HG03139 (cell line): Measurements from ENCODE around the gene FBXW4.
A peak's percentile ranks its signal among the peaks of the same experiment; 100 is the strongest.

ENCODE experiments used
- ATAC-seq: cut with Tn5 transposase; IDR thresholded peaks from one replicate; pipeline ENCODE4 v1.9.1; 2021; ENCODE audit not compliant: unreplicated experiment

FBXW4 gene

DNA sequence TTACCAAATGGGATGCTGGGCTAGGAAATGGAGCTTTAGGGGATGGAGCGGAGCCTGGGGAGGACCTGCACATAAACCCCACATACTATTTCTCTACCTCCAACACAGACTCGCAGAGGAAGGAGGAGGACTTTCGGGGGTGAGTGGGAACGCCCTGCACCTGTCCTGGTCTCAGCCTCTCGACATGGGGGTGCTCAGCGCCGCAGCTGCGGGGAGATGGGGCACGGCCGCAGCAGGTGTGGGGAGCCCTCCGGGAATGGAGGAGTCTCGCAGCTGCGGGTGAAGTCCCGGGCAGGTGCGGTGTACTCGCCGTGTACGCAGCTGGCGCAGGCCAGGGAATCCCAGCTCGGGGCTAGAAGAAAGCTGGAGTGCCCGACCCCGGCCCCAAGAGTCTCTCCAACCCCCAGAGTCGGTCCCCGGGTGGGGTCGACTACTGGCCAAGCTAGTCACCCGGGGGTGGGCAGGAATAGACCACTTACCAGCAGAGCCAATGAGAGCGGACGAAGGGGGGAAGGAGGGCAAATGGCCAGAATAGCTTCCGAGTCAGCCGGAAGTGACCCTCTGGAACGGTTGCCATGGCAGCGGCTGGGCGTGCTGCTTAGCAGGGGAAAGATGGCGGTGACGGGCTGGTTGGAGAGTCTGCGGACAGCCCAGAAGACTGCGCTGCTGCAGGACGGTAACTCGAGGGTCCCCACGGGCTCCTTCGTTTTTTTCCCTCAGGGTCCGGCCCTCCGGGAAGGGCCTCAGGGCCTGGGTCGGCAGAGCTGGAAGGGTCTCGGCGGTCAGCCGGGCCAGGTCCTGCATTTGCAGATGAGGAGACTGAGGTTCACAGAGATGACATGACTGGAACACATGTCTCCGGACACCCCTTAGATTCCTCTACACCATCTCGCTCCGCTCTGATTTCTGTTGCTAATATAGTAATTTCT is 107.0 kb downstream of the FBXW4 start, which contains the start of the genes DPCD and POLL:
Gene DPCD (plus strand): TSS at position 597 of the 929 bp plus-strand sequence. CDS start 16 bp downstream, at position 613.
Gene POLL (minus strand): TSS at position 533 of the 929 bp plus-strand sequence. CDS start 897 bp downstream, outside the sequence.
- peak; percentile 93 for ATAC-seq

GRCh38 chr10:101585841-101586240 is 109.1 kb downstream of the FBXW4 start:
- ATAC-seq, result no peak

DNA sequence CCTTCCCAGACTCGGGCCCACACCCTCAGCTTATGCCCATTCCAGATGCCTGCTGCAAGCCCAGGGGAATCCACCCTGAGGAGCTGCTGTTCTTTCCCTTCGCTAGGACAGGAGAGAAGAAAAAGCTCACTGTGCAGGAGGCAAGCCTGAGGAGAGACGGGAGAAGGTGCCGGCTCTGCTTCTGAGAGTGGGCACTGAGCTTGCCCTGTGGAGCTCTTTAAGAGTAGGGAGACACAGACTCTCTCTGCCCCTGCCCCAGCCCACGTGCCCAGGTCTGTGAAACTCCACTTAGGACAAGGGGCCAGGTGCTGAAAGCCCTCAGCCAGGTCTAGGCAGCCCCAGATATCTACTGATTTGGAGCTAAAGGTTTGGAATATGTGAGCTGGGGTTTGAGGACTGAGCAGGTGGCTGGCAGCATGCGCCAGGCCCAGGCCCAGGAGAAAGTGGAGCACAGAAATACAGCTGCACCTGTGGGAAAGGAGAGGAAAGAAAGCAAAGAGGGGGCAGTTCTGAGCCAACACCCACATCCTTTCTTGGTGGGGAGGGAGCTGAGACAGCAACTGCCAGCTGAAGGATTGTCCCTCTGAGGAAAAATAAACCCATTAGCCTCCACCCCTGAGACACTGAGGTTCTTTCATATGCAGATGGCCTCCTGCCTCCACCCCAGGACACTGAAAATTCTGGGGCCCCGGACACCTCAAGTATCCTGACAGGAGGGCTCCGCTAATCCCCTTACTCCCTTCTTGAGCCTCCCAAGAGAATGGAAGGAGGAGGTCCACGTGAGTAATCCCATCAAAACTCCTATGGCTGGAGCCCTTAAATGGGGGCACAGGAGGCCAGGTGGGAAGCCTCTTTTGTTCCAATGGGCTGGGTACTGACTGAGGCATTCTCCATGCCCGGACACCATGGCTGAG is 114.2 kb downstream of the FBXW4 start:
- ATAC-seq, result no peak

GRCh38 chr10:101579516-101579870 is 115.5 kb downstream of the FBXW4 start:
- no peak for ATAC-seq

GRCh38 chr10:101578803-101579515 is 116.0 kb downstream of the FBXW4 start:
- ATAC-seq, result no peak

GRCh38 chr10:101578192-101578591 is 116.8 kb downstream of the FBXW4 start:
- ATAC-seq, result no peak

GRCh38 chr10:101577121-101577871 is 117.7 kb downstream of the FBXW4 start:
- no peak for ATAC-seq

DNA sequence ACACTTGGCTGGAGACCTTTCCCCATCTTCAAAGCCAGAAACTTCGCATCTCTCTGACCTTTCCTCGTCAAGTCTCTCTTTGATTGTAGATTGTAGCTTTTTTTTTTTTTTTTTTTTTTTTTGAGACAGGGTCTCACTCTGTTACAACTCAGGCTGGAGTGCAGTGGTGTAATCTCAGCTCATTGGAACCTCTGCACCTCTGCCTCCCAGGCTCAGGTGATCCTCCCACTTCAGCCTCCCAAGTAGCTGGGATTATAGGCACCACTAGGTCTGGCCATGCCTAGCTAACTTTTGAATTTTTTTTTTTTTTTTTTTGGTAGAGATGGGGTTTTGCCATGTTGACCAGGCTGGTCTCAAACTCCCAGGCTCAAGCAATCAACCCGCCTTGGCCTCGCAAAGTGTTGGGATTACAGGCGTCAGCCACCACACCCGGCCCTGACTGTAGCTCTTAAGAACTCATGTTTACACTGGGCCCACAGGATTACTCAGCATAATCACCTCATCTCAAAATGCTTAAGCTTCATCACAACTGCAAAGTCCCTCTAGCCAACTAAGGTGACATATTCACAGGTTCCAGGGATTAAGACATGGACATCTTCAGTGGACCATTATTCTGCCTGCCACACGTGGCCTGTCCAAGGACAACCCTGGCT is 118.6 kb downstream of the FBXW4 start:
- no peak for ATAC-seq

DNA sequence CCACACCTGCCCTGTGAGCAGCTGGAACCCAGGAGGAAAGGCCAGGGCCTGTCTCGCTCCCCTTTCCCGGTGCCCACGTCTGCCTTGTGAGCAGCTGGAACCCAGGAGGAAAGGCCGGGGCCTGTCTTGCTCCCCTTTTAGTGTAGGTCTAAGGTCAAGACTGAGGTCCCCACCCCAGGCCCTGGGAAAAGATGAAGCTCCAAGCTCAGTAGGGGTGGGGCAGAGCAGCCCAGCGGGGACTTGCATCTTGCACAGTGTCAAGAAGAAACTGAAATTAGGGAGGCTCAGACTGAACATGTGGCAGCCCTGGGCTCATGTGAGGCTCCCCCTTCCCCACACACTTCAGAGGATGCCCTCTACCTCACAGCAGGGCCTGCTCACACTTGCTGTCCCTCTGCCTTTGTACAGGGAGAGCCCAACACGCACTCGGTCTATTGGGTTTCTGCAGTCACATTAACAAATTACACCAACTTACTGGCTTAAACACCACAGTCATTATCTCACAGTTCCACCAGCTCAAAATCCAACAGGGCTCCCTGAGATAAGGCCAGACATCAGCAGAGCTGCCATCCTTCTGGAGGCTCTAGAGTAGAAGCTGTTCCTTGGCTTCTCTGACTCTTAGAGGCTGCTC is 119.3 kb downstream of the FBXW4 start:
- ATAC-seq, result no peak

- no peak for ATAC-seq
Observed at GRCh38 chr10:101575091-101575490, 119.9 kb downstream of the FBXW4 start.

- no peak for ATAC-seq
Observed at GRCh38 chr10:101573885-101574753, 120.9 kb downstream of the FBXW4 start.

DNA sequence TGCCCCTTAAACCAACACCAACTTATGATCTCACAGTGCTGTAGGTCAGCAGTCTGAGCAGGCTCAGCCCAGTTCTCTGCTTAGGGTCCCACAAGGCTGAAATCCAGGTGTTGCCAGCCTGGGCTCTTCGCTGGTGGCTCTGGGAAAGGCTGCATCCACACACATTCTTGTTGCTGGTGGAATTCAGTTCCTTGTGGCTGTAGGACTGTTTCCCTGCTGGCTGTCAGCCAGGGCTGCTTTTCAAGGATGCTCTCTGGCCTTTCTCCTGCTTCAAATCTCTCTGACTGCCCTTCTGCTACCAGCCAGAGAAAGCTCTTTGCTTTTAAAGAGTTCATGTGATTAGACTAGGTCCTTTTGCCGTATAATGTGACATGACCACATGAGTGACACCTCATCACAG is 122.2 kb downstream of the FBXW4 start:
- ATAC-seq, result no peak

DNA sequence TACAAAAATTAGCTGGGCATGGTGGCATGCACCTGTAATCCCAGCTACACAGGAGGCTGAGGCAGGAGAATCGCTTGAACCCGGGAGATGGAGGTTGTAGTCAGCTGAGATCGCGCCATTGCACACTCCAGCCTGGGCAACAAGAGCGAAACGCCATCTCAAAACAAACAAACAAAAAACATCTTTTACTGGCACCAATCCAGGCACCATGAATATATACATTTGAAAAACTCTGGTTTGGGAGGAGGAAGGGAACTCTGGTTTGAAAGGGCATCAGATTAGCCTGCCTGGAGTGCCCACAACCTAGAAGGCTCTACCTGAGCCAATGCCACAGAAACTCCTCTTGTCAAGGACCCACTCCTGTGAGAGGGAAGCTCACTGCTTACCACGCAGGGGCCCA is 122.8 kb downstream of the FBXW4 start:
- no peak for ATAC-seq

DNA sequence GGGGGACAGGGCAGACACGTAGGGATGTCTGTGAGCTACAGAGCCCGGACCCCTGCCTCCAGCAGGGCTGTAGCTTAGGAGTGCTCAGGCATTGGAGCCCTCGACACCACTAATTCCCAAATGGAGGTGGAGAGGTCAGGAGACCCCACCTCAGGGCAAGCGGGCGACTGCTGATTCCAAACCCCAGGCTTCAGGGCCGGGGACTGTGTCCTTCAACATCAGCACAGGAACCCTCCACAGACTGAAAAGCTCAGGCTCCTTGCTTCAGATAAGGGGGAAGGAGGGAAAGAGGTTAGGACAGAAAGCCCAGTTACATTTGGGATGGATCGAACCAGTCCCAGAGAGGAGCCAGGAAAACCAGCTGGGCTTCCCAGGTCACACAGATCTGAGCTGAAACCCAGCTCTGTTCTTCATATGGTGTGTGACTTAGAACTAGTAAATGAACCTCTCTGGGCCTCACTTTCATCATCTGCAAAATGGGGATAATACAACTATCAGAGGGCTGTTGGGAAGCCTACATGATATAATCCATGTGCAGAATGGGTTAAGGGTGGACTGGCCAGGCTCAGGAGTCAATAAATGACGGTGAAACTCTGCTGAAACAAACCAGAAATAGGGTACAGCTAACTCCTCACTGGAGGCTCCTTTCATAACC is 123.6 kb downstream of the FBXW4 start:
- ATAC-seq, result no peak

DNA sequence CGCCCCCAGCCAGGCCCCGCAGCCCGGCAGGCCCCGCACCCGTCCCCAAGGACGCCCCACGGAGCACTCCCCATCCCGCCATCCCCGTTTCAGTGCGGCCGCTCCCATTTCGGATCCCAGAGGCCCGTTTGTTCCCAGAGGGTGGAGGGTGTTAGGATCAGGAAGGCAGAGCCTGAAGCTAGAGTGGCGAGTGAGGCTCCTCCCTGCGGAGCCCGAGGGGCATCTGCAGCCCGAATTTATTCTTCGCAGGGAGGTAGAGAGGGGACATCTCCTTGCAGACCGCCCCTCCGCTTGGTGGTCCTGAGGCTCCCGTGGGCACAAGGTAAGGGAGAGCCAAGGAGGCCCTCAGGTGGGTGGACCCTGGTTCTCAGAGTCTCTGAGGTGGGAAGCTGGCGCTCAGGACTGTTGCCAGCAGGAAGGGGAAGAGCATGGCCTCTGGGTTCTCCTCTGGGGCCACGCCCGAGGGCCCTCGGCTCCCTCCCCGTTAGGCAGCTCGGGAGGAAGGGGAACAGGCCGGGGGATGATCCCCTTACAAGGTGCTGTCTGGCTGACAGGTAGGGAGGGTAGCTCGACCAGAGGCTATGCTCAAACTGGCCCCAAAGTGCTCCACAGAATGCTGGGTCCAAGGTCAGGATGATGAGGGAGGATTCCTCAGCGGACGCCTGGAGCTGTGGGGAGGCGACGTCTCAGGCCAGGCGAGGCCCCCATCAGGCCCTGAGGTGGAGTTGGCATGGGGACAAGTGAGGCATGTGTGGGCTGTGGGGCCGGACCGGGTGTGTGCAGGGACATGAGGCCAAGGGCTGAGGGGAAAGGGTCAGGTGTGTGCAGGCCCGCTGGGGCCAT is 124.3 kb downstream of the FBXW4 start:
- ATAC-seq, result peak; percentile 19

DNA sequence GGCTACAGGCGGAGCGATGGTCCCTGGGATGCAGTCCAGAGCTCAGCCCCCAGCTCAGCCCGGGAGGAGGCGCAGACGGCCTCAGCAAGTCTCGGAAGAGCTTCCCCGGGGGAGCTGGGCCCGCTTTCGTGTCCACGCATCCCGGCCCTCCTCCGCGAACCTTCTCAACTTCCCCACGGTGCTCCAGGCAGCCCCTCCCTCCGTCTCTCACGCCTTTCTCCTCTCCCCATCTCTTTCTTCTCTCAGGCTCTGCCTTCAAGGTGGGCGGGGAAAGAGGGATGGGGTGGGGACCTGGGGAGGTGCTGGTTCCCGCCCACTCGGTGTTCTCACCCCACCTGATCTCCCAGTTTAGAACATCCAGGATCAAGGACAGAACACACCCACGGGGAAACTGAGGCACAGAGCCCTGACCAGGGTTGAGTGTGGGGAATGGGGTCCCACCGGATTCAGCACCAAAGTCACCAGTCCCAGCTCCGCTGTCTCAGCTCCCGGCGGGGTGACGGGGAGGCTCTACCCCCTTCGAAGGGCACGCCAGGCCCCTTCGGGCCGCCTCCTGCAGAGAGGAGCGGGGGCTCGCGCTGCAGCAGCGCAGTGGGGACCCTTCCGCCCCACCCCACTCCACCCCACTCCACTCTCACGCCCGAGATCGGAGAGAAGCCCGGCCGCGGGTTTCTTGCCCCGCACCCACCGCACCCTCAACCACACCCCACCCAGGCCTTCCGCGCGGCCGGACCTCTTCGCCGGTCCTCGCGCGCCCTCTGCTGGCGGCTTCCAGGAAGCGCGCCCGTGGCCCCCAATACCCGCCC is 125.1 kb downstream of the FBXW4 start:
- peak; percentile 56 for ATAC-seq
